H4 (cell line): ENCODE results near the gene RPS6KC1. TPM values are rescaled to one million over a fixed set of nuclear protein-coding genes. Genes with fewer than 3 reads are reported as not detected.
A peak's percentile ranks its signal among the peaks of the same experiment; 100 is the strongest.
"Not testable (repeated sequence)": the region's sequence is repeated elsewhere in the genome, so short reads cannot be mapped to it uniquely, and the experiment has no call there.

Experiments used
- DNase-seq: peaks from one replicate; pipeline ENCODE4 v3.0.0-alpha.2; 2015; ENCODE audit warnings: low spot score
- total RNA-seq: library from RNA; depleted of rRNA; stranded (reverse); fragments of >200 nt; shearing (Covaris generic); gene quantifications from 2 replicates; pipeline ENCODE4 v1.2.3, GENCODE V29; 2014

Gene RPS6KC1
- total RNA-seq, 1 experiment from 2014 or later: 16.6 TPM

GRCh38 chr1:213106298-213106697, 55.3 kb downstream of the RPS6KC1 start:
- DNase-seq: no peak

- DNase-seq: no peak
Measured at GRCh38 chr1:213107613-213108012, 56.6 kb downstream of the RPS6KC1 start.

- no peak for DNase-seq
Measured at GRCh38 chr1:213110349-213111300, 59.6 kb downstream of the RPS6KC1 start.

- DNase-seq: no peak
Measured at GRCh38 chr1:213111502-213111901, 60.5 kb downstream of the RPS6KC1 start.

- not testable (repeated sequence) for DNase-seq
Measured at GRCh38 chr1:213112723-213113122, 61.7 kb downstream of the RPS6KC1 start.

GRCh38 chr1:213117699-213118180, 66.7 kb downstream of the RPS6KC1 start:
- not testable (repeated sequence) for DNase-seq

GRCh38 chr1:213119794-213120193, 68.8 kb downstream of the RPS6KC1 start:
- no peak for DNase-seq

- no peak for DNase-seq
Measured at GRCh38 chr1:213120386-213120785, 69.3 kb downstream of the RPS6KC1 start.

- DNase-seq: no peak
Measured at GRCh38 chr1:213120961-213121360, 69.9 kb downstream of the RPS6KC1 start.

GRCh38 chr1:213122514-213122929, 71.5 kb downstream of the RPS6KC1 start:
- peak; percentile 14 for DNase-seq

- no peak for DNase-seq
Measured at GRCh38 chr1:213123087-213123486, 72.0 kb downstream of the RPS6KC1 start.

GRCh38 chr1:213123536-213123935, 72.5 kb downstream of the RPS6KC1 start:
- no peak for DNase-seq

GRCh38 chr1:213124590-213124989, 73.5 kb downstream of the RPS6KC1 start:
- no peak for DNase-seq

GRCh38 chr1:213125643-213126042, 74.6 kb downstream of the RPS6KC1 start:
- DNase-seq: no peak

GRCh38 chr1:213127074-213127473, 76.0 kb downstream of the RPS6KC1 start:
- no peak for DNase-seq

- no peak for DNase-seq
Measured at GRCh38 chr1:213131851-213132655, 81.0 kb downstream of the RPS6KC1 start.

- no peak for DNase-seq
Measured at GRCh38 chr1:213135572-213135971, 84.5 kb downstream of the RPS6KC1 start.

- no peak for DNase-seq
Measured at GRCh38 chr1:213136190-213136917, 85.3 kb downstream of the RPS6KC1 start.

GRCh38 chr1:213138391-213138790, 87.3 kb downstream of the RPS6KC1 start:
- no peak for DNase-seq

- no peak for DNase-seq
Measured at GRCh38 chr1:213138892-213139291, 87.9 kb downstream of the RPS6KC1 start.

GRCh38 chr1:213148905-213149304, 97.9 kb downstream of the RPS6KC1 start:
- no peak for DNase-seq

GRCh38 chr1:213150090-213150489, 99.0 kb downstream of the RPS6KC1 start:
- not testable (repeated sequence) for DNase-seq
